Tibial nerve (tissue), 4 donors: Measurements from ENCODE around the gene AXDND1. TPM values are rescaled to one million over a fixed set of nuclear protein-coding genes. Genes with fewer than 3 reads are reported as not detected.
"Not testable (repeated sequence)": the region's sequence is repeated elsewhere in the genome, so short reads cannot be mapped to it uniquely, and the experiment has no call there.

Source experiments
- DNase-seq, 2 donors: peaks; one replicate each; pipeline ENCODE4 v3.0.0-alpha.2; 2019; ENCODE audit warnings: low spot score in 2 of 2
- H3K27ac ChIP-seq, 4 donors: fragments of 200-600 bp; sonication (generic) in 3 of 4; one replicate each; pipeline ENCODE4 v1.5.1; 2017 to 2019; ENCODE audit warnings: mild to moderate bottlenecking in 1 of 4
- H3K27me3 ChIP-seq, 2 donors: fragments of 200-600 bp; sonication (generic) in 1 of 2; one replicate each; pipeline versions ENCODE4 v1.5.1 to v1.6.0; 2017 to 2019
- H3K36me3 ChIP-seq, 3 donors: fragments of 200-600 bp; sonication (generic); one replicate each; pipeline ENCODE4 v1.5.1; 2018 to 2019
- H3K4me1 ChIP-seq, 4 donors: fragments of 200-600 bp; sonication (generic) in 3 of 4; one replicate each; pipeline ENCODE4 v1.5.1; 2017 to 2019
- H3K4me3 ChIP-seq, 4 donors: fragments of 200-600 bp; sonication (generic) in 3 of 4; one replicate each; pipeline ENCODE4 v1.5.1; 2017 to 2019; ENCODE audit warnings: mild to moderate bottlenecking in 1 of 4, moderate library complexity in 1 of 4
- H3K9me3 ChIP-seq, 4 donors: fragments of 200-600 bp; sonication (generic) in 3 of 4; one replicate each; pipeline ENCODE4 v1.5.1; 2017 to 2019
- EP300 ChIP-seq, 2 donors: sonication (generic); formaldehyde crosslinking; IDR thresholded peaks; one replicate each; pipeline ENCODE4 v1.6.1; 2017; ENCODE audit warnings: antibody characterized with exemption in 2 of 2, mild to moderate bottlenecking in 1 of 2
- POLR2A ChIP-seq, 2 donors: fragments of 450-650 bp; IDR thresholded peaks; one replicate each; pipeline ENCODE4 v1.6.1; 2017; ENCODE audit warnings: antibody characterized with exemption in 2 of 2, mild to moderate bottlenecking in 2 of 2, moderate library complexity in 2 of 2
- WGBS, 2 donors: methylation state at CpG; one replicate each; pipeline ENCODE4 v1.1.5; 2018; 5-methylcytosine and 5-hydroxymethylcytosine counted together
- total RNA-seq, 4 donors: library from RNA; depleted of rRNA; stranded (reverse); fragments of >200 nt; gene quantifications; one replicate each; pipeline ENCODE4 v1.1.0, GENCODE V29; 2016
- TF ChIP-seq, protein P1 (sequence below), 5 experiments: fragments of 200-600 bp in 3 of 5; fragments of 450-650 bp in 2 of 5; sonication (generic) in 3 of 5; IDR thresholded peaks; one replicate each; pipeline ENCODE4 v1.5.1; 2016 to 2019; ENCODE audit warnings: antibody characterized with exemption in 5 of 5, mild to moderate bottlenecking in 3 of 5, moderate library complexity in 2 of 5

AXDND1 gene
- total RNA-seq, 4 donors from 2014 or later: 0.22 to 1.7 (median 0.30) TPM; not detected in 1

- Histone ChIP-seq H3K36me3 (no peaks in the 10 kb centered on the region), H3K4me3 (no peak overlapping the region), H3K27ac (no peak overlapping the region), H3K9me3 (no peaks in the 10 kb centered on the region), H3K27me3 (no peaks in the 10 kb centered on the region), H3K4me1 (no peaks in the 10 kb centered on the region)
- TF ChIP-seq POLR2A (IDR thresholded peaks at IDR 0.05): no peak
- TF ChIP-seq, protein P1, sequence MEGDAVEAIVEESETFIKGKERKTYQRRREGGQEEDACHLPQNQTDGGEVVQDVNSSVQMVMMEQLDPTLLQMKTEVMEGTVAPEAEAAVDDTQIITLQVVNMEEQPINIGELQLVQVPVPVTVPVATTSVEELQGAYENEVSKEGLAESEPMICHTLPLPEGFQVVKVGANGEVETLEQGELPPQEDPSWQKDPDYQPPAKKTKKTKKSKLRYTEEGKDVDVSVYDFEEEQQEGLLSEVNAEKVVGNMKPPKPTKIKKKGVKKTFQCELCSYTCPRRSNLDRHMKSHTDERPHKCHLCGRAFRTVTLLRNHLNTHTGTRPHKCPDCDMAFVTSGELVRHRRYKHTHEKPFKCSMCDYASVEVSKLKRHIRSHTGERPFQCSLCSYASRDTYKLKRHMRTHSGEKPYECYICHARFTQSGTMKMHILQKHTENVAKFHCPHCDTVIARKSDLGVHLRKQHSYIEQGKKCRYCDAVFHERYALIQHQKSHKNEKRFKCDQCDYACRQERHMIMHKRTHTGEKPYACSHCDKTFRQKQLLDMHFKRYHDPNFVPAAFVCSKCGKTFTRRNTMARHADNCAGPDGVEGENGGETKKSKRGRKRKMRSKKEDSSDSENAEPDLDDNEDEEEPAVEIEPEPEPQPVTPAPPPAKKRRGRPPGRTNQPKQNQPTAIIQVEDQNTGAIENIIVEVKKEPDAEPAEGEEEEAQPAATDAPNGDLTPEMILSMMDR (IDR thresholded peaks at IDR 0.05): no peak
- TF ChIP-seq EP300 (IDR thresholded peaks at IDR 0.05): no peak
- 79 to 87% methylated on average over 1 of the region's 1 CpG for WGBS, 2 donors
- DNase-seq: no peak
Measured at GRCh38 chr1:179384027-179384426, 18.3 kb downstream of the AXDND1 start.

DNA sequence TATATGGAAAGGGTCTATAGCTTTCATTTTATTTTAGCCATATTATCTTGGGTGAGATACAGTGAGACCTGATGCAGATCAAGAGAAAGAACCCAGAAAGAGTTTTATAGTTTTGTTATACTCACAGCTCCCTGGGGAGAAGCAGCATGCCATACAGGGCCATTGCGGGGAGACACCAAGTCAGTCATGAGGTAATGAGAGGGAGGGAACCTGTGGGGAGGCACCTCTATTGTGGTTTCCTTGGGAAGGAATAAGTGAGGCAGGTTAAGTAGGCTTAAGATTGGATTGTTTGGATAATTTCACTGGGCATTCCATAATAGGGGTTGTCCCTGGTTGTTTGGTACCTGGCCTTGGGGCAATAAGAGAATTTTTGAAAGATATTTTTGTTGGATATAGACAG, 19.7 kb downstream of the AXDND1 start:
- Histone ChIP-seq H3K9me3 (no peaks in the 10 kb centered on the region), H3K4me3 (no peak overlapping the region), H3K36me3 (no peaks in the 10 kb centered on the region), H3K27me3 (no peaks in the 10 kb centered on the region), H3K4me1 (no peaks in the 10 kb centered on the region), H3K27ac (no peak overlapping the region)
- WGBS, 2 donors: 78 to 81% methylated on average over 1 of the region's 1 CpG
- TF ChIP-seq, protein P1 (IDR thresholded peaks at IDR 0.05): no peak
- TF ChIP-seq EP300 (IDR thresholded peaks at IDR 0.05) (no peak), POLR2A (IDR thresholded peaks at IDR 0.05) (no peak)
- no peak for DNase-seq

GRCh38 chr1:179393721-179394120, 27.9 kb downstream of the AXDND1 start:
- H3K27me3 ChIP-seq: no peaks in the 10 kb centered on the region
- no peaks in the 10 kb centered on the region for H3K36me3 ChIP-seq
- DNase-seq: no peak
- no peak for TF ChIP-seq POLR2A (IDR thresholded peaks at IDR 0.05)
- 94 to 97% methylated on average over 3 of the region's 3 CpGs for WGBS, 2 donors
- no peaks in the 10 kb centered on the region for H3K4me1 ChIP-seq
- peaks cover 0 to 18% (median 5%) of the 10 kb centered on the region in 4 donors for H3K9me3 ChIP-seq
- H3K4me3 ChIP-seq: no peak overlapping the region
- H3K27ac ChIP-seq: no peak overlapping the region

DNA sequence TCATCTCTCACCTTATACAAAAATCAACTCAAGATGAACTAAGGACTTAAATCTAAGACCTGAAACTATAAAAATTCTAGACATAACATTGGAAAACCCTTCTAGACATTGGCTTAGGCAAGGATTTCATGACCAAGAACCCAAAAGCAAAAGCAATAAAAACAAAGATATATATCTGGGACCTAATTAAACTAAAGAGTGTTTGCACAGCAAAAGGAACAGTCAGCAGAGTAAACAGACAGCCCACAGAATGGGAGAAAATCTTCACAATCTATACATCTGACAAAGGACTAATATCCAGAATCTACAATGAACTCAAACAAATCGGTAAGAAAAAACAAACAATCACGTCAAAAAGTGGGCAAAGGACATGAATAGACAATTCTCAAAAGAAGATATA, 33.6 kb downstream of the AXDND1 start:
- H3K27ac ChIP-seq, H3K4me1 ChIP-seq, H3K9me3 ChIP-seq, H3K27me3 ChIP-seq, H3K4me3 ChIP-seq, H3K36me3 ChIP-seq, DNase-seq: not testable (repeated sequence)
- WGBS, 2 donors: 80 to 90% methylated on average over 2 of the region's 2 CpGs

DNA sequence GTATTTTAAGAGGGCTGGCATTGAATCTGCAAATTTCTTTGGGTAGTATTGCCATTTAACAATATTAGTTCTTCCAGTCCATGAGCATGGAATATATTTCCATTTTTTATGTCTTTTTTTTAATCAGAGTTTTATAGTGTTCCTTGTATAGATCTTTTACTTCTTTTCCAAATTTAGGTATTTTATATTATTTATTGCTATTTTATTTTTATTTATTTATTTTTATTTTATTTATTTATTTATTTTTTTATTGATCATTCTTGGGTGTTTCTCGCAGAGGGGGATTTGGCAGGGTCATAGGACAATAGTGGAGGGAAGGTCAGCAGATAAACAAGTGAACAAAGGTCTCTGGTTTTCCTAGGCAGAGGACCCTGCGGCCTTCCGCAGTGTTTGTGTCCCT, 52.0 kb downstream of the AXDND1 start:
- not testable (repeated sequence) for H3K4me1 ChIP-seq, H3K36me3 ChIP-seq, DNase-seq, H3K9me3 ChIP-seq, H3K27ac ChIP-seq, H3K27me3 ChIP-seq, H3K4me3 ChIP-seq
- whole genome bisulfite sequencing, 2 donors: 85 to 100% methylated on average over 1 of the region's 3 CpGs

DNA sequence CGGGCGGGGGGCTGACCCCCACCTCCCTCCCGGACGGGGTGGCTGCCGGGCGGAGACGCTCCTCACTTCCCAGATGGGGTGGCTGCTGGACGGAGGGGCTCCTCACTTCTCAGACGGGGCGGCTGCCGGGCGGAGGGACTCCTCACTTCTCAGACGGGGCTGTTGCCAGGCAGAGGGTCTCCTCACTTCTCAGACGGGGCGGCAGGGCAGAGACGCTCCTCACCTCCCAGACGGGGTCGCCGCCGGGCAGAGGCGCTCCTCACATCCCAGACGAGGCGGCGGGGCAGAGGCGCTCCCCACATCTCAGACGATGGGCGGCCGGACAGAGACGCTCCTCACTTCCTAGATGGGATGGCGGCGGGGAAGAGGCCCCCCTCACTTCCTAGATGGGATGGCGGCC, 52.9 kb downstream of the AXDND1 start:
- 94% methylated on average over 11 of the region's 32 CpGs; no CpG with 5 or more reads in 1 of the 2 donors for WGBS, 2 donors

GRCh38 chr1:179424610-179425009, 58.8 kb downstream of the AXDND1 start:
- WGBS, 2 donors: 94 to 98% methylated on average over 2 of the region's 2 CpGs
- Histone ChIP-seq H3K27me3 (no peaks in the 10 kb centered on the region), H3K4me1 (no peaks in the 10 kb centered on the region), H3K9me3 (peaks cover 0 to 23% (median 0%) of the 10 kb centered on the region in 4 donors), H3K4me3 (no peak overlapping the region), H3K36me3 (no peaks in the 10 kb centered on the region), H3K27ac (no peak overlapping the region)
- TF ChIP-seq, protein P1 (IDR thresholded peaks at IDR 0.05): no peak
- DNase-seq: no peak

More for the DNA sequence above, 52.9 kb downstream of the AXDND1 start:
- not testable (repeated sequence) for H3K4me3 ChIP-seq, H3K27ac ChIP-seq, H3K36me3 ChIP-seq, DNase-seq, H3K4me1 ChIP-seq, H3K9me3 ChIP-seq, H3K27me3 ChIP-seq
